Germinal center (tissue), 1 donor: Measurements from ENCODE around the gene CHCHD6.

Source experiments
- DNase-seq: peaks from one replicate; pipeline ENCODE4 v3.0.0; 2012; ENCODE audit warnings: mixed read lengths, low spot score

Gene CHCHD6

DNA sequence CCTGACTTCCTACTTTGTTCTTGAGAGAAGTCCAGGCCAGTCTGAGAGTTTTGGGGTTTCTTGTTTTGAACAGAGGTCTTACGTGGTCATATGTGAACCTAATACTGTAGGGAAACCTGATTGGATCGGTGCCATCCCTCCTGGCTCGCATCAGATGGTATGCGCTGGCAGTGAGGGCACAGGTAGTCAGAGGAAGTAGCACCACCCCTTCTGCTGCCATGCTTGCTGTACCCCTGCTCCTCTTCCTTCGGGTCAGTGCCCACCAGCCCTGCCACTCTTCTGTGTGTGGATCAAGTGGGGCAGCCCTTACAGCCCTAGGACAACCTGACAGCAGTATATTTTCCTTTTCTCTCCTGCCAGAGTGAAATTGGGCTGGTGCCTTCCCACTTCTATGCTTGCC, 39.7 kb downstream of the CHCHD6 start:
- no peak for DNase-seq

DNA sequence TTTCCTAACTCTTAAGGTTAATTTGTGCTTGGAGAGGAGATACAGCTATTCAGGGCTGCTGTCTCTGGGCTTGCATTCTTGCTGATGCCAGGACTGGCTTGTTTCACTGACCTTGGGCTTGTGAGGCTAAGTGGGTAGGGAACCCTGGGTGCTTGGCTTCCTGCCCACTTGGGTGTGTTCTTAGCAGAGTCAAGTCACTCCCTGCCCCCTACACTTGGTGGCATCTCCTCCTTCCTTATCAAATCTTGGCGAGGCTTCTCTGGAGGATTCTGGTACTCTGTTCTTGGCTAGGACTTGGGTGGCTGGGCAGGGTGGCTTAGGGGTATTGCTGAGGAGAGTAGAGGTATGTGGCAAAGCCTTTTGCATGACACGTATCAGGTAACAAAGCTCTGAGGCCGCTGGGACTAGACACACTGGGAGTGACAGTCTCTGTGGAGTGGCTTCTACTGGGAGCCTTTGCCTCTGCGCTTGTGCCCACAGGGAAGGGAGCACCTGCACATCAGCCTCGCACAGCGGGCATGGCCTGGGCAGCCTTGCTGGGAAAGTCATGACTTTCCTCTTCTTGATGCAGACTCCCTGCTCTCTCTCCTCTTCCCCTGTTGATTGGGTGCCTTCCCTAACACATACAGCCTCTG, 41.8 kb downstream of the CHCHD6 start:
- no peak for DNase-seq

DNA sequence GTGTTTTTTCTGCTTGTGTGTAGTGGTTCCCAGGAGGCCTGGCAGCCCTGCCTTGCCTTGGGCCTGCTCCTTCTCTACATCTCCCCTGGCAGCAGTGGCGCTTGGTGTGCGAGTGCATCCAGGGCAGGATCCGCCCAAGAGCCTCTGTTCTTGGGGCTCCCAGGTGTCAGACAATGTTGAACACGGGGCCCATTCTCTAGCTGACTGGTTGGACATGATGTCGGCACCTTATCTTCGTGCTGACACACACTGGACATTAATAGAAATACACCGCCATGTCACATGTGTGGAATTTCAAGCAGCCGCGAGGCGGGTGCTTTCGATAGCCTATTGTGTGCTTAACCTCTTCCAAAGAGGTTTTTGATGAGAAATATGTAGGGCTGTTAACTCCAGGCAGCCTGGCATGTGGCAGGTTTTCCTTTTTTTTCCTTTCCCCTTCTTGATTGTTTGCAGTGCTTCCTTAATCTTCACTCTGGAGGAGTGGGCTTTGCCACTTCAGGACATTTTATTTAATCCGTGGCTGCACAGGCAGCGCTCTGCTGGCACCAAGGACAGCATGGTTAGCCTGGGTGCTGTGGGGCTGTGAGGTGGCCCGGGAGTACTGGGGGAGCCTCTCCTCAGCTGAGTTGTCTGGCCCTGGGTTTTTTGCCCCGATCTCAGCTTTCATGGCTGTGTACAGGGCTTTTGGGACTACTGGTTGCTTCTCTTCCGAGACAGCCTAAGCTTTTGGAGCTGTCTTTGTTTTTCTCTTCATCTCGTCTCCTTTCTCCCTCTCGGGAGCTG, 42.5 kb downstream of the CHCHD6 start:
- no peak for DNase-seq

DNA sequence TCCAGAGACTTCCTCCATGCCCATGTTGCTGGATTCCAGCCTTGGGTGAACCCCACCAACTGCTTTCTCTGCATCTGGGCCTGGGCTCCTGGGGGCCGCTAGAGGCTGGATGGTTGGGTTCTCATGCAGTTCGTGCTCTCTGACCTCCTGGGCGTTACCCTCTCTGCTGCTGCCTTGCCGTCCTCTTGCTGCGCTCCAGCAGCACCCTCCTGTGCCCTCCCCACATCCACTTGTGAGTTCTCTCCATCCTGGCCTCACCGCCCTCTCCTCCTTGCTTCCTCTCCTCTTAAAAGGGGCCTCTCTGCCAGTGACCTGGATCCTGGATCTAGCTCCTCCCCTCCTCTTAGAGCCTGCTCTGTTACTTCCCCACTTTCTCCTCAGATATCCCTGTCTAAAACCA, 43.7 kb downstream of the CHCHD6 start:
- no peak for DNase-seq

DNA sequence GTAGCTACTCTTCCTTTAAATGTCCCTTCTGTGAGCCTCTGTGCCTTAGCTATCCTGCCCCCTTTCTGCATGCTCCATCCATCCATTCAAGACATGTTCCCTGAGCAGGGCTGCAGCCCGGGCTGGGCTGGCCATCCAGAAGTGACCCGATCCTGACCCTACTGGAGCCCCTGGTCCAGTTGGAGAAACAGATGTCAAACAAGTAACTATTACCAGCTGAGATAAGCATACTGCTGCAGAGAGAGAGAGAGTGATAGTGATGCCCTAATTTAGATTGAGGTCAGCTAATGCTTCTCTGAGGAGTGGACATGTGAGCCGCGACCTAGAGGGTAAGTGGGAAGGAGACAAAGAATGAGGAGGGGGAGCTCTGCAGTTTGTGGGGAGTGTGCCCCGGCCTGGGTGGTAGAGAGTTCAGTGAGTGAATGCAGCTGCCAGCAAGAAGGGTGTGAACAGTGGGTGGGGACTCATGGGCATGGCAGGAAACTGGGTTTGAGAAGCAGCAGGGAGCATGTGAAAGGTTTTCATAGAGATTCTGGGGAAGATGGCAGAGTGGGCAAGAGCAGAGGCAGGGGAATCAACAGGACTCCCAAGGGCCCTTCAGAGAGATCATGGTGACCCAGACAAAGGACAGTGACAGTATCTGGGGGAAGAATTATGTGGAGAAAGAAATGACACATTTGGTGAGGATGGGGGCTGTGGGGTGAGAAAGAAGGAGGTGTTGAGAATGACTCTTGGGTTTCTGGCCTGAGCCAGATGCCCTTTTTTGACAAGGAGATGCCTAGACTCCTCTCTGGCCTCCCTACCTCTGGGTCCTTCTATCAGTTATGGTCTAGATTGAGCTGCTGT, 44.9 kb downstream of the CHCHD6 start:
- no peak for DNase-seq

DNA sequence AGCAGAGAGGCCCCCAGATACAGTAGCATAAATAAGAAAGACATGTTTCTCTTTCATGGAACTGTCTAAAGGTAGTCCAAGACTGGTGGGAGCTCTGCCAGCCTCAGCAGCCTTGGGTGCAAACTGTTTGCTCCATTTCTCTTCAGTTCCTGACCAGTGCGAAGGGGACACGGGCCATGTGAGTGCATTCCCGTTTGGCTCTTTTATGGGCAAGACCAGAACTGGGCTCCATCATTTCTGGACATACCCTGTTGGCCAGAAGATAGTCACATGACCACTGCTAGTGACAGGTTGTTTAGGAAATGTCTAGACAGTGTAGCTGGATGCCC, 45.5 kb downstream of the CHCHD6 start:
- DNase-seq: no peak

DNA sequence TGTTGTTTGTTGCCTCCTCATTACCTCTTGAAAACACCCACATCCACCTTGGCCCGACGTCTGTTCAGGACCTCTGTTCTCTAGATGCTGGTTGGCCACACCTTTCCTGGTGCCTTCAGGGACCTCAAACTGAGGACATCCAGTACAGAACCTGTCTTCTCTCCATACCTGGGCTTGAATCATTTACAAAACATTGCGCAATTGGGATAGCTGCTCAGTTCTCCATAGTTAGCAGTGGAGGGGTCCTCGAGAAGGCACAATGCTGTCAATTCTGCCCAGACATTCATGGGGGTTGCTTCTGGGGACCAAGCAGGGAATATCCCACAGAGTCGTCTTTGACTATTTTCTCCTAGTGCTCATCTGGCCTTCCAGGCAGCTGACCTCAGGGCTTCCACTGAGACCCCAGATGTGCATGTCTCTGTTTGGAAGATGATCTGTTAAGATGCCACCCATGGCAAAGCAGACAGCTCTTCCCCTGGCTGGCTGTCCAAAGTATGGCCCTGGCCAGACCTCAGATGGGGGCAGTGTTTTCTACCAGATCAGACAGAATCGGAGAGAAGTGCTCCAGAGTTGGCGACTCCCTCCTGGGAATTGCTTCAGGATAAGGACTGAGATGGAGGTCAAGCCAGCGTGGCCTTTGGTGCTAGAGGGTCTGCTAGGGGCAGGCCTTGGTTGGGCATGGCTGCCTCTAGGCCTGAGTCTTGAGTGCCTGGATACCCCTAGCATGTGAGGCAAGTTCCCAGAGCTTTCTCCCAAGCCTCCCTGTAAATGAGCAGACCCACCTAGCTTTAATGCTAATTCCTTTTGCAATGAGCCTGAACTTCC, 46.1 kb downstream of the CHCHD6 start:
- DNase-seq: no peak

DNA sequence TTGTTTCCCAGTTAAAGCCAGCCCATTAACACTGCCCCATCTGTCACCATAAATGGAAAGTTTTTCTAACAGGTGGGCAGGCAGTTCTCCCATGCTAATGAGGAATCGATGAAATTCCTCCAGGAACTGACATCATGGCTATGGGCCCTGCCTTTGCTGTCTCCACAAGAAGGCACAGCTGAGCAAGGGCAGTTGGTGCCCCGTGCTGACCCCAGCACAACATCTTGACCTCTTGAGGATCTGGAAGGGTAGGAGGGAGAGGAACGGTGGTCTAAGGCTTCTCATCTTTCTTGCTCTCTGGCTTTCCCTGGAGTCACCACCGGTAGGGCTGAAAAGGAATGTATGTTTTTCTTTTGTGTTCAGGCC, 46.7 kb downstream of the CHCHD6 start:
- DNase-seq: no peak

DNA sequence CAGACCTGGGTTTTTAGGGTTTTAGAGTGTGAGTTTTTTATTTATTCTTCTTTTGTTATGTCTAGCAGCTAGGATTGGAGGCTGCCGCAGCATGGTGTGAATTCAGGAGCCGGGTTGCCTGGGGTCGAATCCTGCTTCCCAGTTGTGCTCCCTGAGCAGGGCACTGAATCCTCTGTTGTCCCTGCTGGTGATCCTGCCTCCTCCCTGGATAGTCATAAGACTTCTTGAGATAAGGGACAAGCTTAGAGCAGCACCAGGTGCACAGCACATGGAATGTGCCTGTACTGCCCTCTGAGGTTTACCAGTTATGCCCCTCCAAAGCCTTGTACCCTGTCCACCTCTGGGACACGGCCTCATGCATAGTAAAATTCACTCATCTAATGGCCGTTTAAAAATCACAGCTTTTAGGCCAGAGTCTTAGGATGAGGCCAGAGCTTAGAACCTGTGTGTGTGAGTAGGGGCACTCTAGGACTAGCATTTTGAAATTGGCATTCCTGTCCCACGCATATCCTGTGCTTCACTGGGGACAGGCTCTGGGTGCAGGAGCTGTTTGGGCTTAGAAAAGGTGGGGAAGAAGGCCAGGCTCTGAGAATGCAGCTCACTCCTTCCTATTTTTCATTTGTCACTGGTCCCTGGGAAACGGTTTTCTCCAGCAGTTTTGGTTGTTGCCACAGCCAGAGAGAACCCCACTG, 47.7 kb downstream of the CHCHD6 start:
- no peak for DNase-seq

DNA sequence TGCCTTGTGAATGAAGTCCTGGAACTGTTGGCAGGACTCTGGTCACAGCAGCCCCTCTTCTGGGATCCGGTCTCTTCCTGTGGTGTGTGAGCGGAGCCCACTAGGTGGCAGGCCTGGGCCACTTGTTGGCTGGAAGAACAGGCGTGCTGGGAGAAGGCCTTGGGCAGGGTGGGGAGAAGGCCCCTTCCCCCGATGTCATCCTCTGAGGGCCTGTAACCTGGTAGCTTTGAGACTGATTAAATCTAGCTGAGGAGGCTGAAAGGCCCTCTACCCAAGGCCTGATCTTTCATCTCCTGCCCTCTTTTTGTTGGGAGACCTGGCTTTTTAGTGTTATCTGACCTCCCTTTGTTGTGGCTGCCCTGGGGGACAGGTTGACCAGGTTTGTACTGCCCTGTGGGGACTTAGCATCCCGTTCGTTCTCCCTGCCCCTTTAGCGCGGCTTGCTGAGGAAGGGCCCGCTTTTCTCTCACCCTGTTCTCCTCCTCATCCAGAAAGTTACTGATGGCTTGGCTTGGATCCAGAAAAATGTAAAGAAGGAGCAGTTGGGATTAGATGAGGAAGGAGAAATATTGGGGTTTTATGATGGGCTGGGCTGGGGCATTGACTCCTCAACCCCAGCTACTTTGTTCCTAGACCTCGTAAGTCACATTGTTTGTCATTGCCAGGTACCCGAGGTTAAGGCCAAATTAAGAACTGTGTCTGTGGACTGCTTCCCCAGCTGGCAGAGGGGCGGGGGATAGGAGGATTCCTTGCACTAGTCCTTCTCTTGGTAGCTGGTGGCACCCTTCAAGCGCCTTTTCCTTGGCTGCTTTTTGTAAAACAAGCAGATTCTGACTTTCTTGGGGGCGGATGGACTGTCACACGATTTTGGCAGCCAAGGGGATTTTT, 48.5 kb downstream of the CHCHD6 start:
- DNase-seq: peak; percentile 48

DNA sequence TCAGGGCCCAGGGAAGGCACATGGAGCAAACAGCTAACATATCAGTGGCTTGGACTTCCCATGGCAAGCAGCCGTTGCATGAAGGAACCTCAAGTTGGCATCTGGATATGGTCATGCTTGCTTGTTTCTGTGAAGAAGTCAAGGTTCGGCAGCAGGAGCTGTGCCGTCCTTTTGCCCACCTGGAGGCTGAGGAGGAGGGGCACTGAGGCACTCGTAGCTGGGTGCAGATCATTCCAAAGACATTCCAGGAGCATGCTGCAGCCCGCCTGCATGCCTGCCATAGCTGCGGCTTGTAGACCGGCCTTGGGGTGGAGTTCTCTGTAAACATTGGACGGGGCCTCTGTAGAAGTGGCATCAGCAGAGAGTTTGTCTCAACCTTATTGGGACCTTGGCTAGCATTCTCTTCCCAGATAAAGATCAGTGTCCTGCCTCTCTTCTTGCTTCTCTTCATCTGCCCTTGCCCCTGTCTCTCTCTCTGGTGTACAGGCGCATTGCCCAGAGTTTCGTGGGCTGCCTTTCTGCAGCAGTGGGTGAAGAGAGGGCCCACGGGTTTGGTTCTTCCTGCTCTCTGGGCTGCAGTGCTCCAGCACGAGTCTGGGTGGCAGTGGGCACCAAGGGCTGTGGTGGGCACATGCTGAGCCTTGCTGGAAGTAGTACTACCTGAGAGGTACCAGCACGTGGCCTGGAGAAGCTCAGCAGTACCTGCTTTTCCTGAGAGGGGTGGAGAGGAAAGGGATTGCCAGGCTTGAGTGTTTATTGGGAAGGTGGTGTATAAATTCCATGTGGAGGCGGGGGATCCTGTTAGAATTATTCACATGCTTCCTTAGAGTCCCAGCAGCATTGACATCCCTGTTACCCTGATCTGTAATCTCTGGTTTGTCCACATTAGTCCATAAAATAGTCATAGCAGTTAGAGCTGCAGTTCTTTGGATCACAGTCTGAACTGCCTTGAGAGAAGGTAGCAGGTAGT, 49.4 kb downstream of the CHCHD6 start:
- DNase-seq: no peak

DNA sequence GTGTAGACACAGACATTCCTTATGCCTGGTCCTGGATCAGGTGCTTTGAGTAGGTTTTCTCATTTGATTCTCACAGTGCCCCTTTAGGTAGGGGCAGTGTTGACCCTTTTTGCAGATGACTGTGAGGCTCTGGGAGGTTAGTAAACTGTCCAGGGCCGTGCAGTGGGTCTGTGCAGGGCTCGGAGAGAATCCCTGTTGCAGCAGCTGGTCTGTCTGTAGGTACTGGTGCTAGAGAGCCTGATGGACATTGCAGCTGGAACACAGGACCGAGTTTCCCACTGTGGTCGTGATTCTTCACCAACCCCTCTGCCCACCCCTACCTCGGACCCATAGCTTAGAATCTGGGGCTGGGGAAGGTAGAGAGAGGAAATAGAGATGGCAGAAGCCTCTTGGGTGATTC, 51.8 kb downstream of the CHCHD6 start:
- DNase-seq: no peak

DNA sequence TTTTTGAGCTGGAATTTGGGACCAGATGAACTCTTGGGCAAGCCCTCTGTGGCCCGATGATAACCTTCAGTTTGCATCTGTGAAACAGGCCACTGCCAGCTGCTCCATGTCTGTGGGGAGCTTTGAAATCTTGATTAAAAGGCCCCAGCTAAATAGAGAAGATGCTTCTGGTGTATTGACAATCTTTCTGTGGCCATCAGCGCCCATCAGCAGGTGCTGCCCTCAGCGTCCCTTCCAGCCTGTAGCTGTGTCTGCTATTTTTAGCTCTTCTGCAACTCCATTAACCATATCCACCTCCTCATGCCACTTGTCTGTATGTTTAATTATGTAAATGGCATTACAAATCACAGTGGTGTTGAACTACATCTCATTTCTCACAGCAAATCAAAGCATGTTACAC, 54.0 kb downstream of the CHCHD6 start:
- DNase-seq: no peak

DNA sequence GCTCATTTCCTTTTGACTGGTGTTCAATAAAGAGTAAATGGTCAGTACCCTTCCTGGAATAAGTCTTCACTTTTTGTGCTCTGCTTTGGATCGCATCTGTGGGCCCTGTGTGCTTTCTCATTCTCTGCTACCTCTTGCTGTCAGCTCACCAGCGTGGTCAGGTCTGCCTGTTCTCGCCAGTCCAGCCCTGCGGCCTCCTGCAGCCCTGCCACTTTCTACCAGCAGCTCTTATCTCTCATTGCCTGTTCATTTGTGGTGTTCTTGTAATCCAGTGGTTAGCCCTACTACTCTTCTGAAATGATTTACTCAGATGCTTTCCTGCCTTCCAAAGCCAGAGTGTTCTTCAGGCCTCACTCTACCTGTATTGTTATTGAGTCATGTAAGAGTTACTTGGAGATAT, 54.8 kb downstream of the CHCHD6 start:
- DNase-seq: no peak

DNA sequence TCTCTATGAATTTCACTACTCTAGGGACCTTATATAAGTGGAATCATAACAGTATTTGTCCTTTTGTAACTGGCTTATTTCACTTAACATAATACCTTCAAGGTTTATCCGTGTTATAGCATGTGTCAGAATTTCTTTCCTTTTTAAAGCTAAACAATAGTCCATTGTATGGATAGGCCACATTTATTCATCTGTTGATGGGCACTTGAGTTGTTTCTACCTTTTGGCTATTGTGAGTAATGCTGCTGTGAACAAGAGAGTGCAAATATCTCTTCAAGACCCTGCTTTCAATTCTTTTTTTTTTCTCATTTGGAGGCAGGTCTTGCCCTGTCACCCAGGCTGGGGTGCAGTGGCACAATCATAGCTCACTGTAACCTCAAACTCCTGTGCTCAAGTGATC, 56.5 kb downstream of the CHCHD6 start:
- DNase-seq: no peak

DNA sequence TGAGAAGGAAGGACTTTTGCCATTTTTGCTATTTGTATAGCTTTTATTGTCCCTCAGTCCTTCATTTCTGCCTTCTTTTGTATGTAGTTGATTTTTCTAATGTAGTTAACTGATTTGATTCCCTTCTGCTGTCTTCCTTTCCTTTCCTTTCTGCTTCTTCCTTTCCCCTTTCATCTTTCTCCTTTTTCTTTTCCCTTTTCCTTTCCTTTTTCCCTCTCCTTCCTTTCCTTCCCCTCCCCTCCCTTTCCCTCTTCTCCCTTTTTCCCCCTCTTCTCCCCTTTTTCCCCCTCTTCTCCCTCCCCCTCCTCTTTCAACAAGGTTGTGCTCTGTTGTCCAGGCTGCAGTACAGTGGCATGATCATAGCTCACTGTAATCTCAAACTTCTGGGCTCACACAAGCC, 59.0 kb downstream of the CHCHD6 start:
- DNase-seq: no peak

DNA sequence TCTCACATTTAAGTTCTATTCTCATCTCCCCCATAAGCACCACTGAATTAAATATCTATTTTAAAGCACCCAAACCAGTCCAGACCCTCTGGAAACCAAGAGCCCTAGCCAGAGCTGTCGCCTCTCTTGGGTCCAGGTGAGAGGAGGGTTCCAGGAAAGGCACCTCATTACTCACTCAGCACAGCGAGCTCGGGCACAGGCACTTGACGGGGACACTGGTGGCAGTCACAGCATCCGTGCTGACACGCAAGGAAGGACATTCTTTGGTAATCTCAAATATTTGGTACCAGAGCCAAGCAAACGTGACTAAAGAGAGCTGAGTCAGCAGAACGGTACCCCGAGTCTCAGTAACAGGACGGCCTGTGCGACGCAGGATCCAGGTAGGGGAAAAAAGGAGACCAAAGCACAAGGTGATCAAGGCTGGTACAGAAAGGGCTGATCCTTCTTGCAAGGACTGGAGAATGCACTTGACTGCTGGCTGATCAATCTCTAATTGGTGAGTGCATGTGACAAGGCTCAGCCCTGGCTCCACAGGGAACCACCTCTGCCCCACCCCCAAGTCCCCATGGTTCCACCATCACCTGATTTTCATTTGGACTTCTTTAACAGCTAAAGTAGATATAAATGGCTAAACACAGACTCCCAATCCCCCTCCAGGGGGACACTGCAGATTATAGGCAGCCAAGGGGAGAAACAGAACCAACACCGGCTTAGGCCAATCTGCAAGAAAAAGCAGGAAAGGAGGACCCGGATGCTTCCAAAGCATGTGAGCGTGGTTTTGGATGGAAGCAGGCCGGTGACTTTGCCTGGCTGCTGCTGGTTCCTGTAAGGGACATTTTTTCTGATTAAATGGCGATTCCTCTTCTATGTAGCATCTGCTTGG, 61.4 kb downstream of the CHCHD6 start:
- no peak for DNase-seq

DNA sequence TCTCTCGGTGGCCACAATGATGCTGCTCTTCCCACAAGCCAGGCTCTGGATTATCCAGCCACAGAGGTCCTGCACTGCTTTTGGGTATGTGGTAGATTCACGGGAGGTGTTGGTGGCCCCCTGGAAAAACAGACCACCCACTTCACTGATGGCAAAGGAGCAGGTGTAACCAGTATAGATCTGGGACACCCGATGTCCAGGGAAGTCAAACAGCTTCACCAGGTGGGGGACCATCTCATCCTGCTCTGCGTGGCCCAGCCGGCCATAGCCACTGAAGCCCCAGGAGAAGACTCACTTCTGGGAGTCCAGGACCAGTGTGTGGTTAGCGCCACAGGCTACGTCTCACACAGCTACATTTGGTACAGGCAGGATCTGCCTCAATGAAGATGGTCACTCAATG, 62.6 kb downstream of the CHCHD6 start:
- DNase-seq: no peak

DNA sequence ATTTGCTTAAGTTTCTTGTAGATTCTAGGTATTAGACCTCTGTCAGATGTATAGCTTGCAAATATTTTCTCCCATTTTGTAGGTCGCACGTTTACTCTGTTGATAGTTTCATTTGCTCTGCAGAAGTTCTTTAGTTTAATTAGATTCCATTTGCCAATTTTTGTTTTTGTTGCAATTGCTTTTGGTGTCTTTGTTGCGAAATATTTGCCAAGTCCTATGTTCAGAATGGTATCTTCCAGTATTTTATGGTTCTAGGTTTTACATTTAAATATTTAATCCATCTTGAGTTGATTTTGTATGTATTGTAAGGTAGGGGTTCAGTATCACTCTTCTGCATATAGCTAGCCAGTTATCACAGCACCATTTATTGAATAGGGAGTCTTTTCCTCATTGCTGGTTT, 64.9 kb downstream of the CHCHD6 start:
- no peak for DNase-seq
